Hematopoietic multipotent progenitor cell treated with erythropoietin and hydrocortisone succinate and interleukin-3 and kit ligand, for 15 days (in vitro differentiated cells): ENCODE results near the gene SMPD3.

Experiments
- DNase-seq: peaks from one replicate; pipeline ENCODE4 v3.0.0-alpha.2; 2015; ENCODE audit warnings: low spot score

SMPD3 gene

DNA sequence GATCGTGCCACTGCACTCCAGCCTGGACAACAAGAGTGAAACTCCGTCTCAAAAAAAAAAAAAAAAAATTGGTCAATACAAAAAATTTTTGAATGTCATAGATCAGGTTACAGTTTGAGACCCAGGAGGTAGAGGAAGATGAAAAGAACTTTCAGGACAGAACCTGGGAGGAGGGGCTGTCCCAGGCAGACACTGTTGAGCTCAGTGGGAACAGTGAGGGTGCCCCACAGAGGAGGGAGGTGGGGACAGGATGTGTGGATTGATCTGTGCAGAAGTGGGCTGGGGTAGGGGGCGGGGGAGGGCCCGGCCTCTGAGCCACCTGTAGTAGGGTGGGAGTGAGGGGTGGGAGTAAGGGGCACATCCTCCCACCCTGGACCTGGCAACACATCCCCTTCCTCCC, 79.1 kb downstream of the SMPD3 start:
- no peak for DNase-seq

DNA sequence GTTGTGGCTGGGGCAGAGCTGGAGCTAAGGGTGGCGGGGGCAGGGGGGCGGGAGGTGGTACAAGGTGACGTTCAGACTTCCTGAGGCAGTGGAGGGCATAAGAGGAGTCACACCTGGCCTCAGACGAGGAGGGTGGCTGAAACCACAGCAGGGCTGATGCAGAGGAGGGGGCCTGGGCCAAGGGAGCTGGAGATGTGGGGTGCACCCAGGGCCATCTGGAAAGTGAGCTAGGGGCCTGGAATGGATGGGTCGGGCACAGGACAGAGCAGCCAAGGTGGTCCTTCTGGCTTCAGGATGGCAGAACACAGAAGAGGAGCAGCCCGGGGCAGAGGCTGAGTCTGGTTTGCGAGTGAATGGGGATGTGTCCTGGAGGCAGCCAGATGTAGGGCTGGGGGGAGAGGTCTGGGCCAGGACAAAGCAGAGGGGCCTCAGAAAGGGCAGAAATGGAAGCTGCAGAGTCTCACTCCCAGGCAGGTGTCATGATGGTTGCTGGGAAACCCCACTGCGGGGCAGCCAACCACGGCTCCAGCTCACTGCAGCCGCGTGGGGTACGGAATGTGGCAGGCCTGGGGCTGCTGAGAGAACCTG, 79.9 kb downstream of the SMPD3 start:
- DNase-seq: no peak

DNA sequence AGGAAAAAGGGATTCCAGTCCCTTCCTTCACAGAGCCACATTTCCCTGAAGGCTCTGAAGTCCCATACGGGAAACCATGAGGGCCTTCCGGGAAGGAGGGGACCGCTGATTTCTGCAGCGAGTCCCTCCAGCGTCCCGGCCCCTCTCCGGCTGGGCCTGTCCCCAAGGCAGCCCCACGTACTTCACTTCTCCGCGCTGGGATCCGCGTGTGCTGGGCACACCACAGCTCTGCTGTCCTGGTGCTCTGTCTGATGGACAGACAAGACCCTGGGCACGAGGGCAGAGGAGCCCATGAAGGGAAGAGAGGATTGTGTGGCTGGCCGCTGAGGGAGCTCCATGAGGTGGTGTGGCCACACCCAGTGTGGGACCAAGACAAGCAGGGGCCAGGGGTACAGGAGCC, 80.4 kb downstream of the SMPD3 start:
- DNase-seq: no peak

DNA sequence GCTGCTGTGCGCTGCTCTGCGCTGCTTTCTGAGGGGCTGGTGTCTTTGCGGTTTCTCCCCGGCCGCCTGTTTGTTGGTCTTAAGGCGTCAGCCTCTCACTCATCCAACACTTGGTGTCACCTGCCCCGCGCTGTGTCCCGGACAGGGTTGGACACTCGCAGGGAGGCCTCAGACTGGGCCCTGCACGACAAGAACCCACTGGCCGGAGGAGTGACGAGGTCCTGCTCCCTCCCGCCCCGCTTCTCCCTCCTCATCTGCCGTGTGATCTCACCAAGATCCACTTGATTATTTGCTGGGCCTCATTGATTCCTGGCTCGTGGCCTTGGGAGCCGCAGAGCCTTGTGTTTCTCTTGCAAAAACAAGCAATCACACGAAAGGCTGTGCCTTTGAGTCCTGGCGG, 80.9 kb downstream of the SMPD3 start:
- no peak for DNase-seq

DNA sequence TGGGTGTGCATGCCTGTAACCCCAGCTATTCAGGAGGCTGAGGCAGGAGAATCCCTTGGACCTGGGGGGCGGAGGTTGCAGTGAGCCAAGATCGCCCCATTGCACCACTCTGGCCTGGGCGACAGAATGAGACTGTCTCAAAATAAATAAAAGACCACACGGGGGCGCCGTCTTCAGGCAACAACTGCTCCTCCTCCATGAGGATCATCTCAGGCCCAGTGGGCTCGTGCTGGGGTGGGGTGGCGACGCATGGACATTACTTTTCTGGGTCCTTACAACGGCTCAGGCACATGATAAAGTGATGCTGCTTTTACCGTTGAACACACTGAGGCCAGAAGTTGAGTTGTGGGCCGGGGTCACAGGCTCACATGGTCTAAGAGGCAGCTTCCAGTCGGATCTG, 81.3 kb downstream of the SMPD3 start:
- peak; percentile 26 for DNase-seq

DNA sequence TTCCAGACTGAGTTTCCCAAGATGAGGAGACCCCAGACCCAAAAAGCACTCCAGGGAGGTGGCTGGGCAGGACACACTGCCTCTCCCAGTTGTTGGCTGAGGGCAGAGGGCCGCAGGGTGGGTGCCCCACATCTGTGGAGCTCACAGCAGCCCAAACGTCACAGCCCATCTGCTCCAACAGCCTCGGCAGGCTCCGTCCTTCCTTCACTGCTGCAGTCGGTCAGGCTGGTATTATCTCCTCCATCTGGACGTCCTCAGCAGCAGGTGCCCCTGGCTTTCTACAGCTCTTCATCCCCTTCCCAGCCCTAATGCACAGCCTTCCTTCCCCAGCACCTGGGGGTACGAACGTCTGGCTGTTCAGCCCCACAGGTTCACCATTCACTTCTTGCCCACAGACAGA, 82.2 kb downstream of the SMPD3 start:
- no peak for DNase-seq

DNA sequence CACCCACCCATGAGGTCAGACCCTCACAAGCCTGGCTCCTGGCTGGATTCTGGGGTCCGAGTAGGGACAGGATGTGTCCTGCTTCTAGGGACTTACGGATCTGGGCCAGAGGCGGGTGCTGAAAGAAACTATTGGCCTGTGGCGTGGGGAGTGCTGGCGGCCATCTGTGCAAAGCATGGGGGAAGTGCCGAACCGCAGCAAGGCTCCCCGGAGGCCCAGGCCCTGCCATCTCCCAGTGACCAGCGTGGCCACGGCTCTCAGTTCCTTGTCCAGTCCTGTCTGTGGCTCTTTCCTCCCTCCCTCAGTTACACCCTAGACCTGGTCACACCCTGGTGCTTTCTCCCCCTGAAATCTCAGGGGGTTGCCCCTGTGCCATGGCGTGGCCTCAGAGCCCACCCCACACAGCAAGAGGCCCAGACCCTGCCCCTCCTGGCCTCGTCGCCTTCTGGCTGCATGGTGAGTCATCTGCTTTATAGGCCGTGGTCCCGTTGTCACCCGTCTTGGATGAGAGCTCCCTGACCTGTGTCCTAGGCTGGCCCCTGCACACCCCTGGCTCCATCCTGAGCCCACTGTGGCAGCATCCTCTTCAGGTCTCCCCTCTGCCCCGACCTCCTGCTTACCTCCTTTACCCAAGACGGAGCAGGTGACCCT, 83.0 kb downstream of the SMPD3 start:
- no peak for DNase-seq

DNA sequence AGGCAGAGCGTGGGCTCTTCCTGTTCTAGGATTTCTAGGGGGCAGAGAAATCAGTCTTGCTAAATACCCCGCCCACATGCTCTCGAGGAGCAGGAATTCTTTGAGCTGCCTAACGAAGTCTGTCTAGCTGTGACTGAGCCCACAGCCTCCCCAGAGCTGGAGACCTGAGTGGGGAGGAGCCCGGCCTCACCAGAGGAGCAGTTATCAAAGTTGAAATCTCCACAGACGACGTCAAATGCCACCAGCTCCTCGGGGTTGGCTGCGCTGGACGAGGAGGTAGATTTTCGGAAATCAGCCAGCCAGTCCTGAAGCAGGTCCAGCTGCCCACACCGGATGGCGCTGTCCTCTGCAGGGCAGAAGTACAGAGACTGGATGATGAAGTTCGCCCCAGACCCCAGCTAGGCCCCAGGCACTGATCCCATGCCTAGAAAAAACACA, 83.7 kb downstream of the SMPD3 start:
- DNase-seq: no peak

DNA sequence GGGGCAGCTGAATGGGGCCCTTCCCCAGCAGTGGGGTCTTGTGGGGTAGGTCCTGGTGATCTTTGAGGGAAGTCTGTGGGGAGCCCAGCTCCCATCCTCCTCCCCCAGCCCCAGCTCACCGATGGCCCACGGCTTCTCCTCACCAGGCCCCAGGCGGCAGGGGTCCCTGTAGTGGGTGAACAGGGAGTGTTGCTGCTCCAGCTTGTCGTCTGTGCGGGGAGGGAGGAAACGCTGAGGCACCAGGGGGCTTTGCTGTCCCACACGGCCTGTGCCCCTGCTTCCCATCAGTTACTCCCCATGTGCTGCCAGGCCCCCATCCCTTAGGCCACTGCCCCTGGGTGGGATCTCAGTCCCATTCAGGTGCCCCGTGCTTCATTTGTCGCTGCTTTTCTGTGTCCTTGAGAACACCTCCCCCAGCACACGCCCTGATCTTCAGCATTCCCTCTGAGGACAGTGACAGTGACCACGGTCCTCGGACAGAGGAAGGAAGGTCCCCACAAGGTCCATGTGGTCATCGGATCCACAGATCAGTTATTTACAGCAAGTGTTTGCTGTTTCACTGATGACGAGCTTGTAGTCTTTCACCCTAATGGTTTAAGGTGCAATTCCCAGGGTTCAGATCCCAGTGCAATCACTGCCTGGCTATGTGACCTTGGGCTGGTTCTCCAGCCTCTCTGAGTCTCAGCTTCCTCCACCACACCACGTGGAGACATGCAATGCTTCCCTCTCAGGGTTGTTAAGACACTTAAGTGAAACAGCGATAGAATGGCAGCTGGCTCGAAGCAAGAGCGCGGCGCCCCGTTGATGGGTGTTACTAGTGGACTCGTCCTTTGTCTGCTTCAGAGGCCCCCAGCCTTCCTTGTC, 84.4 kb downstream of the SMPD3 start:
- DNase-seq: no peak

DNA sequence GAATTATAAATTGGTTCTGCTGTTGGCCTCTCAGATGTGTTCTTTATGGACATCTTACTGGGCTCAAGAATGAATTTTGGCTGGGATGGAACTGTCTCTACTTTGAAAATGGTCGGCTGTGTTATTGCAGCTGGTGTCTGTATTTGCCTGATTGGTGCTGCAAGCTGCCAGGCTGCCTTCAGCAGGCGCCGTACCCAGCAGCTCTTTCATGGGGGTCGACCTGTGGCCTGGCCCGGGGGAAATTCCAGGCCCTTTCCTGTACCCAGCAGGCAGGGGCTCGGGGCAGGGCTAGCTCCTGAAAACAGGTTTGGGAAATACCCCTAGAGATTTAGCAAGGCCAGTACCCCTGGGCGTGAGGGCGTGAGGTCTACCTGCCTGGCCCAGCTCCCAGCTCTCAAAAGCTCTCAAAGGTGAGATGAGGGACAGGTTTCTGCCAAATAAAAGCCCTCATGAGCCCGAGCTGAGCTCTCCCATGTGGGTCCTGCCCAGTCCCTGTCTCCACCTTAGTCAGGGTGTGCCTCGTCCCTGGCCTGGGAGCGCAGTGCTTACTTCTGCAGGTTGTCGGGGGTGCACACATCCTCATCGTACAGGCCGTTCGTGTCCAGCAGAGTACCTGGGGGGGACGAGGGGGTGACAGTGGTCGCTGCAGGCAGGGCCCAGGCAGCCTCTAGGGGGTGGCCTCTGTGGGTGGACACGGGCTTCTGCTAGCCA, 85.2 kb downstream of the SMPD3 start:
- DNase-seq: no peak

DNA sequence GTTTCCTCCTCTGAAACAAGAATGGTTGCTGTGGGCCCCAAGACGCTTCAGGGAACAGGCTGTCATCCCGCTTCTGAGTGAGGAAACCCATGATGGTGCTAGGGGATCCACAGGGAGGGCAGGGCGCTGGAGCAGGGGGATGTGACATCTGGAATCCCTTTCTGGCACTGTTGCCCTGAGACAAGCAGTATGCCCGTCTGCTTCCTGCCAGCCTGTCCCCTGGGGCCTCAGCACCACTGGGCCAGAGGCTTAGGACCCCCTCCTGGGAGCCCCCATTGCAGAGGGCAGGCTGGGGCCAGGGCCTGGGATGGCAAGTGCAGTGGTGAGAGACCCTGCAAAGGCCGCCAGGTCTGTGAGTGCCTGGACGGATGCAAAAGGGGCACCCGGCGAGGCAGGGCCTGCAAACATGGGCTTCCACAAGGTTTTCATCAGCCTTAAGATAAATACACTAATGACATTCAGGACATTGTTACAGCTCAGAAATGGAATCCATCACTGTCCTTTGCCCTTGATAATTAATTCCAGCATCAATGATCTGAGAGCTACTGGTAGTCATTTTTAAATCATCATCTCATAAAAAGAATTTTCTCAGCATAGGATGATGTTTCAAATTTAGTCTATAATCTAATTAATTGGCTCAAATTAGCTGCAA, 85.9 kb downstream of the SMPD3 start:
- no peak for DNase-seq

DNA sequence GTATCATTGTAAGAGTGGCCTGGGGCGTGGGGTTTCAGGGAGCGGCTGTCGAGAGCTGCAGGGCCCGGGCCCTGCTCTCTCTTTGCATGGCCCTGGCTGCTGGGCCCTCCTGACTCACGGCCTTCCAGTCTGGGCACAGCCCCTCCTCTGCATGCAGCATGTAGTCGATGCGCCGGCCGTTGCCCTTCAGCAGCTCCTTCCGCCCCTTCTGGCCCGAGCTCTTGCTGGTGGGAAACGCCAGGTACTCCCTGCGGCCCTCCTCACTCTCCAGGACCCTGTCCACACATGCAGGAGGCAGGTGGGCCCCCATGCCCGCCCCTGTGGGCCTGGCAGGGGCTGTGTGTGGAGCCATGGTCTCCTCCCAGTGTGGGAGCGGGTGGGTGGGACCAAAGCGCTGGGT, 86.8 kb downstream of the SMPD3 start:
- DNase-seq: no peak

DNA sequence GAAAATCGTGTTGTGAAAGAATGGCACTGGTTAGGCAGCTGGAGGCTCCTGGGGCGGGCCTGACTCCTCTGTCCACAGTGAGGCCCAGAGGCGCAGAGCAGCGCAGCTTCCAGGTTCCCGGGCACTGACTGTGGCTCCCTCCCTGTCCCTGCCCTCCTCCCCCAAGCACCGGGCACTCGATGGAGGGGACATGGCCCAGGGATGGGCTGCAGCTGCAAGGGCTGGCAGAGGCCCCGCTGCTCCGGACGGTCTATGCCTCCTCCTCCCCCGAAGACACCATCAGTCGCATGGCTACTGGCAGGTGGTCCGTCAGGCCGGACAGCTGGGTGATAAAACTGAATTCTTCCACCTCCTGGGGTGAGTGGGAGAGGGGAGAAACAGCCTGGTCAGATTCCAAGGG, 87.4 kb downstream of the SMPD3 start:
- no peak for DNase-seq

DNA sequence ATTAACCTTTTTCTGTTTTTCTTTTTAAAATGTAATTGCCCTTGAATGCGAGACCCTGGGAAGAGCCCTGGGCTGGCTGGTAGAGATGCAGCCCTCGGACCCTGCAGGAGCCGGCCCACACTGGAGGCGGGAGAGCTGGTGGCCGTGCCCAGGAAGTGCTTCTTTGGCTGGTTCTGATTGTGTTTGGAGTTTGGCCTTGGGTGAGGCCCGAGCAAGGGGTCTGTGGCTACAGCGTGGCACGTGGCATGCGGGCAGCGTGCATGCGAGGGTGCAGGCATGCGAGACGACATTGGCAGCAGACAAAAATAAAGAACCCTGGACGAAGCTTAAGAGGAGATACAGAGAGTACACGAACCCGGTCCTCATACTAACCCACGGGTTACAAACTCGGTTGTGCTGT, 87.8 kb downstream of the SMPD3 start:
- no peak for DNase-seq

DNA sequence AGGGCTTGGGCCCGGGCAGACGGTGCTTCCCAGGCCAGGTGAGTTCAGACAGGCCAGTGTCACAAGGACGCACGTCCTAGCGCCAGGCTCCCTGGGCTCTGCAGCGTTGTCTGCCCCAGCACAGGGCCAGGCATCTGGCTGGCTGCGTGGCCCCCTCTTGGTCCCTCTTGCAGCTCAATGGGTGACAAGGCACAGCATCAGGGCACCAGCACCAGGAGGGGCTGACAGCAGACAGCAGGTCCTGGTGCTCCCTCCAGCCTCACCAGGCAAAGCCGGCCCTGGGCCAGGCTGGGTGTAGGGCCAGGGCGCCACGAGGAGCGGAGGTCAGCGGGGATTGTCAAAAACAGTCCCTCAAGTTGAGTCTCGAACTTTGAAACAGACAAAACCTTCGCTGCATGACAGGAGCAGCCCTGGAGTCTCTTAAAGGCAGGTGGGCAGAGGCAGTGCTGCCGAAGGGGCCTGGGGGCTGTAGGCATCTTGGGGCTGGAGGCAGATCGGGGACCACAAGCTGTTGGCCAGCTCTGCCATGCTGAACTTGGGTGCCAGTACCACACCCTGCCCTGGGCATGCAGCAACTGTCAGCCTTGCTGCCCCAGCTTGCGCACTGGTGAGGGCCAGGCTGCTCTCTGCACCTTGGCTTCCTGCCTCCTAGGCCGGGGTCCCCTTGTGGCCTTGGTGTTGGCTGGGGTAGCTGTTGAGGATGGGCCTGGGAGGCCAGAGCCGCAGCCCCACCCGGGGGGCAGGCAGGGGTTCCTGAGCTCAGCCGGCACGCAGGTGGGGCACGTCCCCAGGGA, 88.7 kb downstream of the SMPD3 start:
- no peak for DNase-seq

DNA sequence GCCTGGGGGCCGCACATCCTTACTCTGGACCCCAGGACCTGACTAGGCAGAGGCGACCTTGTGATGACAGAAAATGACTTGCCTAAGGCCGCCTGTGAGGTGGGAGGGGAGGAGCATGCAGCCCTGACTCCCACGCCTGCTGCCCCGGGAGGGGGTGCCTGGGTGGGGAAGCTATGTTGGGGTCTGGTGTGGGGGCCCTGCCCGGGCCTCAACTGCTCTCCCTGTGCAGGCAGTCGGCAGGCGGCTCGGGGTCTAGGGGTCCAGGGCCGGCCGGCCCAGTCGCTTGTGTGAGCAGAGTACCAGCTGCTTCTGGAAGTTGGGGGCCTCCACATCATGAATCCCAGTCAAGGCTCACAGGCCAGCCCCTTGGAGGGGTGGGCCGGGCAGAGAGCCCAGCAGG, 89.4 kb downstream of the SMPD3 start:
- DNase-seq: no peak

DNA sequence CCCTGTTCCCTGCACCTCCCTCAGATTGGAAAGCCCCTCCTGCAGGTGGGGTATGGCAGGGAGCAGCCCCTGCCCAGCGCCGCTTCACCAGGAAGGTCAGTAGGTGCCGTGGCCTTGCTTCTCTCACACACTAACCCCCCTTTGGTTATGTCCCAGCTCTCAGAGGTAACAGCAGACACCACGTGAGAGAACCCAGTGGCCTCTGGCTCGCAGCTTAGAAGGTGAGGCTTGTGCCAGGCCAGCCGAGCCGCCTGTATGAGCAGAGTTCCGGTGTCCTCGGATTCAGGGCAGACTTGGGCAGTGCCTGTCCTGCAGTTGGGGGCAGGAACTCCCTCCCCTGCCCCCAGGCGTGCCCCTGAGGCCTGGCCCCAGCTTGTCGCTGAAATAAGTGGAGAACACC, 90.4 kb downstream of the SMPD3 start:
- no peak for DNase-seq

DNA sequence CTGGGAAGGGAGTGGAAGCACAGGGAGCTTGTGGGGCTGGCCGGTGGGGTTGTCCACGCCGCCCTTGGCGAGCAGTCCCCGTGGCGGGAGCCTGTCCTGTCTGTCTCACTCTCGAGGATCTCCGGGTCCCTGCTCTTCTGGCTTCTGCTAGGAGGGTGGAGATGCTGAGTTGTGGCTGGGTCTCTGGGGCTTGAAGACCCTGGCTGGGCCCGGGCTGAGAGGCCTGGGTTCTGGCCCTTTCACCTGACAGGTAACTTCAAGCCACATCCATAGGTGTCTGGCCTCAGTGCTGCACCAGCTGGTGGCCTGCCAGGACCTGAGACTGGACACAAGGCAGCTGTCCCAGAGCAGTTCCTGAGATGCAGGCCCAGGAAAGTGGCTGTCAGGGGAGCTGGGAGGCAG, 90.8 kb downstream of the SMPD3 start:
- no peak for DNase-seq

DNA sequence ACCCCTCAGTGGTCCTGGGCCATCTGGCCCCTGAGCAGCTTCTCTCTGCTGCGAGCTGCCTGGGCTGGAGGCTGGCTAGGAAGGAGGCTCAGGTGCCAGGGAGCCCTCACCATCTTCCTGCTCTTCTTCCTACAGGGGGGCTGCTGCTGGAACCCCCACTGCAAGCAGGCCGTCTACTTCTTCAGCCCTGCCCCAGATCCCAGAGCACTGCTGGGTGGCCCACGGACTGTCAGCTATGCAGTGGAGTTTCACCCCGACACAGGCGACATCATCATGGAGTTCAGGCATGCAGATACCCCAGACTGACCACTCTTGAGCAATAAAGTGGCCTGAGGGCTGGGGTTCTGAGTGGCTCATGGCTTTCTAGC, 91.4 kb downstream of the SMPD3 start:
- DNase-seq: no peak

DNA sequence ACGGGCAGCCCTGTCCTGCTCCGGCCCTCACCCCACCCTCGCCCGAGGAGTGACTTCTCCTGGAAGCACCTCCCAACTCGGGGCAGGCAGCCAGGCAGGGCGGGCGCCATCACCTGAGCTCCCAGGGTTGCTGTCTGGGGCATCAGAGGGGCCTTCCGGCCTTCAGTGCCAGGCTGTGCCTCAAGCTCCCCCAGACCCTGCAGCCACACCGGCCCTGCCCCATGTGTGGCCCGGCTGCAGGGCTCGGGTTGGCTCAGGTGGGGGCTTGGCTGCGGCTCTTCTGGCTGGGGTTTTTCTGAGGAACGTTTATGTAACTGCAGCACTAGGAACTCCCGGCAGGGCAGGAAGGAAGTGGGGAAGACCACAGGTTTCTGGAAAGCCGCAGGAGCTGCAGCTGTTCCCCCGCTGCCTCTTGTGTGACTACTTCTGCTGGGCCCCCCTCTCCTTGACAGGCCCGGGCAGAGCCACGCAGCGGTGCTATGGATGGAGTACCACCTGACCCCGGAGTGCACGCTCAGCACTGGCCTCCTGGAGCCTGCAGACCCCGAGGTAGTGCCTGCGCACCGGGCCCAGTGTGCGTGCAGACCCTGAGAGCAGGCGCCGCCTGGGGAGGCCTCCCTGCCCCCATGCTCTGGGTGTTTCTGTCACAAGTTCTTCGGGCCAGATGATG, 91.9 kb downstream of the SMPD3 start:
- DNase-seq: no peak
